H1 (cell line): ENCODE results near the gene DUOX1. TPM values are rescaled to one million over a fixed set of nuclear protein-coding genes. Genes with fewer than 3 reads are reported as not detected.

ENCODE experiments used
- CTCF ChIA-PET: fragments of 300-600 bp; sonication (Branson Sonifier 250); formaldehyde crosslinking; loops from one replicate; lab custom pipeline; 2021; ENCODE audit not compliant: partially characterized antibody; lab: Charles Lee
- POLR2A ChIA-PET: fragments of 300-600 bp; sonication (Branson Sonifier 250); formaldehyde crosslinking; loops from one replicate; lab custom pipeline; 2021; ENCODE audit warnings: inconsistent platforms; ENCODE audit not compliant: partially characterized antibody; lab: Charles Lee
- DNase-seq, 2 experiments: peaks; one replicate each; pipeline versions ENCODE4 v3.0.0 to v3.0.0-alpha.2; 2010 to 2022; ENCODE audit warnings: low spot score in 2 of 2, low read depth in 1 of 2, mixed read lengths in 1 of 2
- FAIRE-seq: peaks from 2 replicates; lab custom pipeline; 2011; peaks lifted over from hg19 to GRCh38; lab: Jason Lieb, UNC
- H2AFZ ChIP-seq: 2 replicates; pipeline ENCODE4 v1.8.1; 2012; ENCODE audit warnings: low read length, inconsistent platforms
- H2AK5ac ChIP-seq: 2 replicates; pipeline ENCODE4 v1.6.1; 2013; ENCODE audit warnings: low read depth, low read length
- H2BK120ac ChIP-seq: replicated peaks from 2 replicates; pipeline ENCODE3; 2013; ENCODE audit warnings: low read depth, low read length, inconsistent platforms
- H2BK12ac ChIP-seq: 2 replicates; pipeline ENCODE4 v1.6.1; 2013; ENCODE audit warnings: low read depth, low read length
- H2BK15ac ChIP-seq: 2 replicates; pipeline ENCODE4 v1.6.1; 2013; ENCODE audit warnings: low read length
- H2BK20ac ChIP-seq: 2 replicates; pipeline ENCODE4 v1.6.1; 2013; ENCODE audit warnings: low read length
- H2BK5ac ChIP-seq: 2 replicates; pipeline ENCODE4 v1.6.1; 2013; ENCODE audit warnings: low read depth, low read length
- H3K14ac ChIP-seq: 2 replicates; pipeline ENCODE4 v1.6.1; 2013; ENCODE audit warnings: inconsistent platforms; ENCODE audit not compliant: insufficient read length
- H3K18ac ChIP-seq: 2 replicates; pipeline ENCODE4 v1.6.1; 2013; ENCODE audit warnings: low read length; ENCODE audit errors: extremely low read depth
- H3K23ac ChIP-seq: 2 replicates; pipeline ENCODE4 v1.6.1; 2013; ENCODE audit warnings: inconsistent platforms; ENCODE audit not compliant: insufficient read length
- H3K23me2 ChIP-seq: 2 replicates; pipeline ENCODE4 v1.6.1; 2013; ENCODE audit warnings: low read depth, low read length
- H3K27ac ChIP-seq: 2 replicates; pipeline ENCODE4 v1.6.1; 2011; ENCODE audit warnings: low read depth, low read length, inconsistent platforms
- H3K27me3 ChIP-seq, 4 experiments: replicated peaks in 1 of 4; 1 replicate in 1 of 4; 2 replicates in 3 of 4; pipeline versions ENCODE4 v1.6.1 to v1.8.1; 2011 to 2013; ENCODE audit warnings: low read length in 3 of 4, mild to moderate bottlenecking in 3 of 4, inconsistent platforms in 2 of 4, mixed read lengths in 2 of 4, moderate library complexity in 1 of 4; ENCODE audit not compliant: control insufficient read depth in 3 of 4, insufficient read depth in 3 of 4; ENCODE audit errors: extremely low read depth in 1 of 4
- H3K36me3 ChIP-seq, 4 experiments: 2 replicates each; pipeline versions ENCODE4 v1.6.1 to v1.8.1; 2011 to 2013; ENCODE audit warnings: mild to moderate bottlenecking in 4 of 4, low read length in 3 of 4, moderate library complexity in 2 of 4, control low read depth in 1 of 4, inconsistent platforms in 1 of 4; ENCODE audit not compliant: insufficient read depth in 4 of 4, control insufficient read depth in 2 of 4
- H3K4ac ChIP-seq: replicated peaks from 2 replicates; pipeline ENCODE3; 2013; ENCODE audit warnings: low read length, low read depth, mixed read lengths, inconsistent platforms; ENCODE audit not compliant: insufficient read length
- H3K4me1 ChIP-seq, 4 experiments: replicated peaks in 1 of 4; 1 replicate in 1 of 4; 2 replicates in 3 of 4; pipeline versions ENCODE4 v1.6.1 to v1.8.1; 2011 to 2013; ENCODE audit warnings: low read length in 3 of 4, inconsistent platforms in 2 of 4, mixed read lengths in 1 of 4; ENCODE audit not compliant: insufficient read depth in 4 of 4, control insufficient read depth in 3 of 4
- H3K4me2 ChIP-seq, 2 experiments: 2 replicates each; pipeline versions ENCODE4 v1.6.1 to v1.8.1; 2011 to 2013; ENCODE audit warnings: low read depth in 2 of 2, low read length in 2 of 2, control low read depth in 1 of 2, inconsistent platforms in 1 of 2, mild to moderate bottlenecking in 1 of 2; ENCODE audit not compliant: insufficient read depth in 1 of 2
- H3K4me3 ChIP-seq, 4 experiments: fragments of 200-600, 300-600 bp in 1 of 4; sonication (generic), shearing (Covaris generic), sonication (Bioruptor Twin) in 1 of 4; 2 replicates each; pipeline versions ENCODE4 v1.5.1 to v1.8.1; 2011 to 2016; ENCODE audit warnings: low read length in 4 of 4, low read depth in 3 of 4, control low read depth in 2 of 4, inconsistent platforms in 2 of 4, mild to moderate bottlenecking in 2 of 4, mixed read lengths in 1 of 4, moderate library complexity in 1 of 4; ENCODE audit not compliant: insufficient read depth in 2 of 4; ENCODE audit errors: extremely low read depth in 1 of 4
- H3K56ac ChIP-seq: replicated peaks from 2 replicates; pipeline ENCODE3; 2013; ENCODE audit warnings: low read depth, mild to moderate bottlenecking, mixed read lengths, low read length, inconsistent platforms; ENCODE audit not compliant: insufficient read length
- H3K79me1 ChIP-seq: 2 replicates; pipeline ENCODE4 v1.6.1; 2013; ENCODE audit warnings: low read depth, low read length, control low read depth
- H3K79me2 ChIP-seq, 2 experiments: 2 replicates each; pipeline versions ENCODE4 v1.6.1 to v1.8.1; 2012 to 2013; ENCODE audit warnings: low read length in 2 of 2, mild to moderate bottlenecking in 2 of 2, inconsistent platforms in 1 of 2; ENCODE audit not compliant: insufficient read depth in 2 of 2, control insufficient read depth in 1 of 2
- H3K9ac ChIP-seq, 4 experiments: replicated peaks in 1 of 4; 1 replicate in 1 of 4; 2 replicates in 3 of 4; pipeline versions ENCODE4 v1.6.1 to v1.8.1; 2011 to 2013; ENCODE audit warnings: low read depth in 3 of 4, low read length in 3 of 4, control low read depth in 2 of 4, mild to moderate bottlenecking in 2 of 4, moderate library complexity in 2 of 4, inconsistent platforms in 1 of 4; ENCODE audit errors: extremely low read depth in 1 of 4
- H3K9me3 ChIP-seq, 2 experiments: 2 replicates each; pipeline versions ENCODE4 v1.6.1 to v1.8.1; 2012 to 2013; ENCODE audit warnings: mild to moderate bottlenecking in 2 of 2, moderate library complexity in 2 of 2, control low read depth in 1 of 2, inconsistent platforms in 1 of 2, low read depth in 1 of 2, low read length in 1 of 2, mixed read lengths in 1 of 2; ENCODE audit not compliant: insufficient read depth in 2 of 2
- H4K20me1 ChIP-seq, 2 experiments: replicated peaks in 1 of 2; 2 replicates each; pipeline versions ENCODE3 to v1.8.1; 2011 to 2013; ENCODE audit warnings: inconsistent platforms in 2 of 2, low read length in 2 of 2, mild to moderate bottlenecking in 1 of 2; ENCODE audit not compliant: insufficient read depth in 2 of 2, control insufficient read depth in 1 of 2
- H4K5ac ChIP-seq: 2 replicates; pipeline ENCODE4 v1.6.1; 2013; ENCODE audit warnings: low read length, low read depth, mixed read lengths, inconsistent platforms; ENCODE audit not compliant: insufficient read length
- H4K8ac ChIP-seq: 2 replicates; pipeline ENCODE4 v1.8.0; 2013; ENCODE audit warnings: mild to moderate bottlenecking, moderate library complexity, low read length, inconsistent platforms; ENCODE audit not compliant: insufficient read depth; ENCODE audit errors: extremely low read depth
- H4K91ac ChIP-seq: replicated peaks from 2 replicates; pipeline ENCODE3; 2013; ENCODE audit warnings: low read length, mixed read lengths, inconsistent platforms; ENCODE audit not compliant: insufficient read length
- ATF2 ChIP-seq: IDR thresholded peaks from 2 replicates; pipeline ENCODE4 v1.6.1; 2012; ENCODE audit warnings: low read length, inconsistent platforms
- BCL11A ChIP-seq, 2 experiments: IDR thresholded peaks; one replicate each; pipeline ENCODE4 v1.6.1; 2011; ENCODE audit warnings: low read depth in 2 of 2, low read length in 2 of 2, mild to moderate bottlenecking in 2 of 2
- CBX5 ChIP-seq: fragments of 300-800, 300-1000 bp; sonication (generic); IDR thresholded peaks from 2 replicates; pipeline ENCODE4 v1.7.1; 2016; ENCODE audit warnings: antibody characterized with exemption, low read length, low read depth
- CTBP2 ChIP-seq: IDR thresholded peaks from 2 replicates; pipeline ENCODE4 v1.7.0; 2011; ENCODE audit warnings: borderline replicate concordance, mild to moderate bottlenecking, moderate library complexity, mixed read lengths, low read length; ENCODE audit not compliant: insufficient read depth, insufficient read length
- EP300 ChIP-seq, 2 experiments: IDR thresholded peaks; 1 replicate in 1 of 2; 2 replicates in 1 of 2; pipeline ENCODE4 v1.6.1; 2011 to 2012; ENCODE audit warnings: low read depth in 2 of 2, low read length in 2 of 2, mild to moderate bottlenecking in 2 of 2, borderline replicate concordance in 1 of 2, inconsistent platforms in 1 of 2, moderate library complexity in 1 of 2
- HDAC6 ChIP-seq: IDR thresholded peaks from one replicate; pipeline ENCODE4 v1.7.1; 2012; ENCODE audit warnings: low read depth, mild to moderate bottlenecking, inconsistent platforms, low read length, moderate library complexity
- RAD21 ChIP-seq, 2 experiments: IDR thresholded peaks in 1 of 2; conservative IDR thresholded peaks in 1 of 2; 2 replicates each; pipeline ENCODE4 v1.6.1; 2011; ENCODE audit warnings: low read depth in 2 of 2, low read length in 2 of 2, improper control_type of control experiment in 1 of 2, inconsistent platforms in 1 of 2, mild to moderate bottlenecking in 1 of 2, moderate library complexity in 1 of 2
- SAP30 ChIP-seq: fragments of 300-600 bp; sonication (generic); IDR thresholded peaks from 2 replicates; pipeline ENCODE4 v1.7.1; 2012; ENCODE audit warnings: low read length, moderate library complexity, mild to moderate bottlenecking, inconsistent platforms; ENCODE audit not compliant: insufficient read depth, insufficient replicate concordance
- ZNF274 ChIP-seq: IDR thresholded peaks from 2 replicates; pipeline ENCODE4 v1.7.0; 2012; ENCODE audit warnings: low read length, borderline replicate concordance; ENCODE audit errors: extremely low read depth
- WGBS, 2 experiments: shearing (Covaris generic) in 1 of 2; methylation state at CpG; one replicate each; pipeline versions ENCODE4 v1.1.6 to v1.1.7; 2013 to 2015; ENCODE audit warnings: low lambda C conversion rate in 2 of 2, mixed read lengths in 2 of 2, inconsistent platforms in 1 of 2, low coverage in 1 of 2, missing lambda C conversion rate in 1 of 2; ENCODE audit not compliant: insufficient replicate concordance in 2 of 2, insufficient coverage in 1 of 2, insufficient read length in 1 of 2; ENCODE audit errors: extremely low coverage in 1 of 2, missing lambda C conversion rate in 1 of 2; 5-methylcytosine and 5-hydroxymethylcytosine counted together
- polyA plus RNA-seq, 7 experiments: library from polyadenylated mRNA; depleted of rRNA in 3 of 7; stranded (reverse) in 5 of 7; unstranded in 2 of 7; fragments of >200 nt in 5 of 7; fragments of 200-250 nt in 2 of 7; gene quantifications; 1 replicate in 5 of 7; 2 replicates in 1 of 7; 4 replicates in 1 of 7; pipeline versions ENCODE4 v1.2.1 to v1.2.3, GENCODE V29; 2011 to 2013; ENCODE audit warnings: missing spikeins in 2 of 7, mixed read lengths in 2 of 7
- total RNA-seq: library from RNA; stranded (reverse); fragmentation: NEBNext Ultra II Directional; extraction: Animal tissue kit (Norgen Biotek cat#: 25700); gene quantifications from 2 replicates; pipeline ENCODE4 v1.2.1, GENCODE V29; 2021

Gene DUOX1
- total and polyA plus RNA-seq, 2 of the 8 experiments (the other 6 are each of a cell fraction or from before 2014, with no cell fraction given) = 0.84 to 1.4 TPM

- no peak overlapping the region for H2BK5ac ChIP-seq
- no peak overlapping the region for H4K8ac ChIP-seq
- H3K27me3 ChIP-seq = peaks cover 84 to 93% (median 88%) of the 10 kb centered on the region in 4 experiments
- no peak overlapping the region for H3K9ac ChIP-seq
- CTCF ChIA-PET = interaction anchor here (0.9 to 7.9 kb wide), 11 partner anchors 10 to 298 kb away, joined by 3 to 45 read pairs (median 4); partner anchors contain the start of genes DUOX2 and DUOXA2
- no peak overlapping the region for H2BK15ac ChIP-seq
- DNase-seq (no peak), FAIRE-seq (no peak)
- no peaks in the 10 kb centered on the region for H3K79me1 ChIP-seq
- H3K4me1 ChIP-seq = peaks cover 0 to 10% (median 6%) of the 10 kb centered on the region in 4 experiments; a peak in 5 of 7 replicates
- H4K91ac ChIP-seq = no peak overlapping the region
- H2BK120ac ChIP-seq = no peak overlapping the region
- no peak overlapping the region for H3K18ac ChIP-seq
- no peaks in the 10 kb centered on the region for H3K36me3 ChIP-seq
- H3K4me2 ChIP-seq = no peak overlapping the region
- H4K5ac ChIP-seq = no peak overlapping the region
- no peaks in the 10 kb centered on the region for H3K9me3 ChIP-seq
- H3K14ac ChIP-seq = no peak overlapping the region
- no peaks in the 10 kb centered on the region for H3K79me2 ChIP-seq
- 79% methylated on average over 3 of the region's 3 CpGs; no CpG with 5 or more reads in 1 of the 2 experiments for WGBS, 2 experiments
- peaks cover 5% of the 10 kb centered on the region; the same call in 1 of the 2 replicates for H3K23me2 ChIP-seq
- H3K4ac ChIP-seq = no peak overlapping the region
- no peak overlapping the region for H2AFZ ChIP-seq
- H2BK12ac ChIP-seq = no peak overlapping the region
- no peak overlapping the region for H3K4me3 ChIP-seq
- no peak overlapping the region for H3K23ac ChIP-seq
- POLR2A ChIA-PET = no interaction called here
- H3K56ac ChIP-seq = no peak overlapping the region
- no peak overlapping the region for H2AK5ac ChIP-seq
- peaks cover 0 to 2% of the 10 kb centered on the region in 2 experiments for H4K20me1 ChIP-seq
- no peak overlapping the region for H3K27ac ChIP-seq
- H2BK20ac ChIP-seq = no peak overlapping the region
- TF ChIP-seq CTBP2 (no peak), SAP30 (no peak), ZNF274 (no peak), EP300 (IDR thresholded peaks at IDR 0.05; ENCODE audit: borderline replicate concordance in 1 of 2, low read depth in 2 of 2, low read length in 2 of 2) (no peak), HDAC6 (no peak), BCL11A (IDR thresholded peaks at IDR 0.05; ENCODE audit: low read depth in 2 of 2, low read length in 2 of 2) (no peak), RAD21 (IDR thresholded peaks at IDR 0.05 in 1 of 2, conservative IDR thresholded peaks at IDR 0.05 in 1 of 2; ENCODE audit: low read depth in 2 of 2, low read length in 2 of 2) (no peak), ATF2 (no peak), CBX5 (no peak)
- TF ChIP-seq, all 59 proteins: peak for 0
Observed at GRCh38 chr15:45131510-45131909, 1.7 kb downstream of the DUOX1 start.
